Thyroid gland (tissue), 4 donors: ENCODE measurements around the gene TMEM260.

ENCODE experiments used
- POLR2A ChIP-seq, 2 donors: fragments of 450-650 bp; IDR thresholded peaks; one replicate each; pipeline ENCODE4 v1.6.1; 2017; ENCODE audit warnings: antibody characterized with exemption in 2 of 2, mild to moderate bottlenecking in 2 of 2, moderate library complexity in 1 of 2
- TF ChIP-seq, protein P1 (sequence below), 6 experiments: fragments of 200-600 bp in 3 of 6; fragments of 450-650 bp in 3 of 6; sonication (generic) in 3 of 6; IDR thresholded peaks; one replicate each; pipeline ENCODE4 v1.5.1; 2016 to 2019; ENCODE audit warnings: antibody characterized with exemption in 6 of 6, mild to moderate bottlenecking in 2 of 6, inconsistent platforms in 1 of 6, moderate library complexity in 1 of 6

GRCh38 chr14:56647493-56647892 lies 67.9 kb downstream of the TMEM260 start:
- TF ChIP-seq, protein P1, sequence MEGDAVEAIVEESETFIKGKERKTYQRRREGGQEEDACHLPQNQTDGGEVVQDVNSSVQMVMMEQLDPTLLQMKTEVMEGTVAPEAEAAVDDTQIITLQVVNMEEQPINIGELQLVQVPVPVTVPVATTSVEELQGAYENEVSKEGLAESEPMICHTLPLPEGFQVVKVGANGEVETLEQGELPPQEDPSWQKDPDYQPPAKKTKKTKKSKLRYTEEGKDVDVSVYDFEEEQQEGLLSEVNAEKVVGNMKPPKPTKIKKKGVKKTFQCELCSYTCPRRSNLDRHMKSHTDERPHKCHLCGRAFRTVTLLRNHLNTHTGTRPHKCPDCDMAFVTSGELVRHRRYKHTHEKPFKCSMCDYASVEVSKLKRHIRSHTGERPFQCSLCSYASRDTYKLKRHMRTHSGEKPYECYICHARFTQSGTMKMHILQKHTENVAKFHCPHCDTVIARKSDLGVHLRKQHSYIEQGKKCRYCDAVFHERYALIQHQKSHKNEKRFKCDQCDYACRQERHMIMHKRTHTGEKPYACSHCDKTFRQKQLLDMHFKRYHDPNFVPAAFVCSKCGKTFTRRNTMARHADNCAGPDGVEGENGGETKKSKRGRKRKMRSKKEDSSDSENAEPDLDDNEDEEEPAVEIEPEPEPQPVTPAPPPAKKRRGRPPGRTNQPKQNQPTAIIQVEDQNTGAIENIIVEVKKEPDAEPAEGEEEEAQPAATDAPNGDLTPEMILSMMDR (IDR thresholded peaks at IDR 0.05) = no peak
- TF ChIP-seq POLR2A (IDR thresholded peaks at IDR 0.05) = no peak
